Measurements from ENCODE around the gene AGPAT2.

AGPAT2 gene

DNA sequence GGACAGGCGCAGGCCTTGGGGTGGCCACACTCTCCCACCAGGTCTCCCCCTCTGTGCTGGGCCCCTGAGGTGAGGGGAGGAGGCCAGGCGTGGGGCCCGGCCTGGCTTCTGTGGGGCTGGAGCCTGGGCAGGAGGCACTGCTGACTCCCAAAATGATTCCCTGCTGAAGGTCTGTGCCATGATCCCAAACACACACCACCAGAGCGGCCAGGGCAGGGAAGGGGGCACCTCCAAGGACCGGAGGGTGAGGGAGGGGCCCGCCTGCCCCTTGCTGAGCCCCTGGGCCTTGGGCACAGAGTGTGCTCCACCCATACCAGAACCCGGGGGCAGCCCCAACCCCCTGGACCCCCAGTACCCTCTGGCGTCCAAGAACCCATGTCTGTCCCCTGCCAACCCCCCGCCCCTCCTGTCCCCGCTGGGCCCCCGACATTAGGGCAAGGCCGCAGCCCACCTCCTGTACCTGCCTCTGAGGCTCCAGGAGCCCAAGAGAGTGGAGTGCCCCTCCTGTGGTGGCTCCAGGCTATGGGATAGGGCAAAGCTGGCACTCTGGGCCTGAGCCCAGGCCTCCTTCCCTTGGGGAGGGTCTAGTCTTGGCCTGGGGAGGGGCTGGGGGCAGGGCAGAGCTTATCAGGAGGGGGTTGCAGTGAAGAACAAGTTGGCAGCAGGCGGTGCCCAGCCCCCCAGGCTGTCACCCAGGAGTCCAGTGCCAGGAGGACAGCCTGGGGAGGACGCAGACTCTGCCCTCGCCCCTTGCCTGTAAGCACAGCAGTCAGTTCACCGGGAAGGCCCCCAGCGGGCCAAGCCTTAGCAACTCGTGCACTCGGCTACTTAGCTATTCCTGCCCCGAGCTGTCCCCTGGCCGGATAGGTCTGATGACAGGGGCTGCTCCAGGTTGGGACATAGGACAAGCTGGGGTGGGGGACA is 27.1 kb downstream of the AGPAT2 start:
- no peak for DNase-seq

- DNase-seq, result no peak
Measured at GRCh38 chr9:136658849-136659535, 28.3 kb downstream of the AGPAT2 start.

DNA sequence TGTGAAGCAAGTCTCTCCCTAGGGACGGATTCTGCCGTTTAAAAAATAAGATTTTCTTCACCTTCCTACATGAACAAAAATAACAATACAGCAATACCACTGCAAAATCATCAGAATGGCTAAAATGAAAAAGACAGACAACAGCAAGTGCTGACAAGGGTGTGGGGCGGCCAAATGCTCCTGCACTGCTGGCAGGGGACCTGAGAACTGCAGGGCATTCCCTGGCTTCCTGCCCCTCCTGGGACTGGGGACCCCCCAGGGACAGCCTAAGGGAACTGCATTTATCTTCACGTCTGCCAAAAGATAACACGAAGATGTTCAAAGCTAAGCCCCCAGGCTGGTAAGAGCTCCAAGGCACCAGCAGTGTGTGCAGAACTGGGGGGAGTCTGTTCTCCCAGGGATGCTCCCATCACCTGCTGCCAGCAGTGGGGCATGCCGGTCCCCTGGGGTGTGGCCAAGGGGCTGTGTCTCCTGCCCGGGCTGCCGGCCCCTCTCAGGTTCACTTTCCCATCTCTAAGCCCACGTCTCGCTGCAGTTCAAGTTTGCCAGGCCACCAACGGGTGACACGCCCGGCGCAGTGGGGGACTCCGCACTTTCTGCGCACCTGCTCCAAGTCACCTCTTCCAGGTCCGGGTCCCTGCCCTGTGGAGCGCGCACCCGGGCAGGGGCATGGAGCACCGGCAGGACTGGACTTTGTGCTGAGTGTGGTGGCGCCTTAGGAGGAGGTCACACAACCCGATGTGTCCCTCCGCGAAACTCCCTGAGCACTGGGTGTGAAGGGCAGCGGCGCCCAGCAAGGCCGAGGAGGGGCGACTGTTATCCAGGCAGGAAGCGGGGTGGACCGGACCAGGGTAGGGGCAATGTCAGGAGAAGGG is 29.0 kb downstream of the AGPAT2 start:
- DNase-seq, result no peak

DNA sequence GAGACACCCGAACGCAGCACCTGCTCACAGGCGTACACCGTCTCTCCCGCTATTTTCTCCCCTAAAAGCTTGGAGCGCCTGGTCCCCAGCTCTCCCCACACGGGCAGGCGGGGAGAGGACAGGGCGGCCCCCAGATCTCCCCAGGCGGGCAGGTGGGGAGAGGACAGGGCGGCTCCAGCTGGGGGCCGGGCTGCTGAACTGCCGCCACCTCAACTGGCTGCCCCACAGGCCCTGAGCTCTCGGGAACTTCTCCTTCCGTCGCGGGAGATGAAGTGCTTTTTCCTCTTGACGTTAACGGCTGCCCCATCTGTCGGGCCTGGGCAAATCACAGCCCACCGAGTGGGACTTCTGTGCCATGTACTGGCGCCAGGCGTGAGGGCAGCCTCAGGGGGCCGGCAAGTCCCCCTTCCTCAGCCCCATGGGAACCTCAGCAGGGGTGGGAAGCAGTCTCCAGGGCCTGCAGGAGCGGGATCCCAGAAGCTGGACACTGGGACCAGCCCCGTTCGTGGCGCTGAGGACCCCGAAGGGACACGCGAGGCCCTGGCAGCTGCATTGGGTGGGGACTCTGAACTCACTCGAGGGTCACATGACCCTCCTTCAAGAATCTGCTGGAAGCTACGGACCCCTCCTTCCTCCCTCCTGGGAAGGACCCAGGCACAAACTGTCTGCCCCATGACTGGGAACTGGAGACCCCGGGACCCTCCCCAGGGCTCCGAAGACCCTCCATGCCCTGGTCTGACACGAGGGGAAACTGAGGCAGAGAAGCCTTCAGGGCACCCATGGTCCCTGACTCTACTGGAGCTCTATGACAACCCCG is 30.3 kb downstream of the AGPAT2 start:
- DNase-seq, result no peak

- no peak for DNase-seq
Measured at GRCh38 chr9:136656183-136656738, 31.0 kb downstream of the AGPAT2 start.

DNA sequence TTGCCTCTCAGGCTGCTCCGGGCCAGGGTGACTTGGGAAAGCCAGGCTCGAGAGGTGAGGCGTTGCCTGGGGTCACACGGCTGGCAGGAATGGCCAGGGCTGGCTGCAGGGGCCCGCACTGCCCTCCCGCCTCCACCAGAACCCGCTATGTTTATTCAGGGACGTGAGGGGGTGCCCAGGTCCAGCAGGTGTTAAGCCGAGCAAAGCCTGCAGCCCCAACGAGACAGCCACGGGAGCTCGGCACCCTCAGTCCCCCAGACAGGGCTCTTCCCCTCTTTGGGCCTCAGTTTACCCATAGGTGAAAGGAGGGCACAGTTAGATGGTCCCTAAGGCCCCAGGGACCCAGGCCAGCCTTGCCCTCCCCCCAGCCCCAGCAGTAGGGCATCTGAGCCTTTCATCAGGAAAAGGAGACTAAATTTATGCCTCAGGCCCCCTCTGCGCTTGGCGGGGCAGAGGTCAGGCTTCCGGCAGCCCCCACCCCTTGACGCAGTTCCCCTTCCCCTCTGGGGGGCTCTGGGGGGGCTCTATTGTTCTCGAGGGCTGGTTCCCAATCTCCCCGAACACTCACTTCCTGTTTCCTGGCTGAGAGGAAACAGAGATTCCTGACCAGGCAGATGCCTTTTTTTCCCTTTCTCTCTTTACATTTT is 31.6 kb downstream of the AGPAT2 start:
- DNase-seq, result no peak

DNA sequence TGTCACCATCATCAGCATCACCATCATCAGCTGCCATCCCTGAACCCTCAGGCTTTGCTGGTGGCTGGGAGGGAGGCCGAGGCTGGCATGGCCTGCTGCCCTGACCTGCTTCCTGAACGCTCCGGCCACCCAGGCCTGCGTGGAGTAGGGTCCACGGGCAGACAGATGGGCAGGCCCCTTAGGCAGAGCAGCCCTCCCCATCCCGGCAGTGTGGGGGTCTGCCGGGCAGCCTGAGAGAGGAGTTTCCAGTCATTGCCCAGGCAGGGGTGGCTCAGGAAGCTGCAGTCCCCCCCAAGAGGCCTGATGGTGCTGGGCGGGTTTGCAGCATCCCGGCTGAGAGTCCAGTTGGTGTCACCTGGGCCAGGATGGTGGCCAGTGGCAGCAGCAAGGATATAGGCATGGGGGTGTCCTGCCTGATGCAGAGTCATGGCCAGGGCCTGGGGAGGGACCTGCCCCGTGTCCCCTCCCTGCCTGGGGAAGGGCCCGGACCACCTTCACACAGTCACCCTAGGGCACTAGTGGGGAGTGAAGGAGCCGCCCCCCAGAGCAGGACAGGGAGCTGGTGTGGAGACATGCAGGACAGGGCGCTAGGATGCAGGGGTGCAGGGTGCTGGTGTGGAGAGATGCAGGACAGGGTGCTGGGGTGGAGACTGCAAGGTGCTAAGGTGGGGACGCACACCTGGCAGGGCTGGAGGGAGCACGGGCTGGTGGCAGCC is 32.3 kb downstream of the AGPAT2 start:
- DNase-seq, result no peak

DNA sequence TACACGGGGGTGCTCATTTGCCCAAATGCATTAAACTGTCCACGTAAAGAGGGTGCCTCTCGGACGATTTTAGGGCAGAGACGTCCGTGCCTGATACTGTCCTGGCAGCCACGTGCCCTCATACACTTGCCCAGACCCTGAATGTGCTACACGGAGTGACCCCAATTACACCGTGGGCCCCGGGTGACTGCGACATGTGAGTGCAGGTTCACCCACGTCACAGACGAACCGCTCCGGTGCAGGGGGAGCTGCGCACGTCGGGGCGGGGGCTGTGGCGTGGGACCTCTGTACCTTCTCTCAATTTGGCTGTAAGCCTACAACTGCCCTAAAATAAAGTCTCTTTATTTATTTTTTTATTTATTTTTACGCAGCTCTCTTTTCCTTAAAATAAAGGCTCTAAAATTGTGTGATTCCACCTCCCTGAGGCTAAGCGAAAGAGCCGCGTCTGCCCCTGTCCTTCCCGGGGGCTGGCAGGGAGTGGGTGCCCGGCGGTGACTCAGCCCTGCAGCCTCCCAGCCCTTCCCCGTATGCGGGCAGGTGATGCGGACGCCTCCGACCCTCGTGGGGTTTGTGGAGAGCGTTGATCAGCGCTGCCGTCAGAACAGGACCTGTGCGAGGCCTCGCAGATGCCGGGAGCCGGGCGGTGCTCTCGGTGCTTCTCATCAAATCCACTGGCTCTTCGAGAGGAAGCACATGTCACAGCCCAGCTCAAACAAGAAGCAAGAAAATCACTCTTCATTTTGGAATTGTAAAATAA is 33.8 kb downstream of the AGPAT2 start:
- no peak for DNase-seq

DNA sequence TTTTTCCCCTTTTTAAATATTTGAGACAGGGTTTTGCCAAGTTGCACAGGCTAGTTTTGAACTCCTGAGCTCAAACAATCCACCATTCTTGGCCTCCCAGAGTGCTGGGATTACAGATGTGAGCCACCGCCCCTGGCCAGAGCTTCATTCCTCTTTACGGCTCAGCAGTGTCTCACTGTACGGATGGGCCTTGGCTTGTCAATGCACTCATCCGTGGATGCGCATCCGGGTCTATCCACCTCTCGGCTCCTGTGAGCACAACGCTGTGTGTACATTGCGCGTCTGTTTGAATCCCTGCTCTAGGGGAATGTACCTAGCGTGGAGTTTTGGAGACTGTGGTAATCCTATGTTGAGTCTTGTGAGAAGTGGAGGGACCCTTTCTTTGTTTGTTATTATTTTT is 35.4 kb downstream of the AGPAT2 start:
- no peak for DNase-seq

DNA sequence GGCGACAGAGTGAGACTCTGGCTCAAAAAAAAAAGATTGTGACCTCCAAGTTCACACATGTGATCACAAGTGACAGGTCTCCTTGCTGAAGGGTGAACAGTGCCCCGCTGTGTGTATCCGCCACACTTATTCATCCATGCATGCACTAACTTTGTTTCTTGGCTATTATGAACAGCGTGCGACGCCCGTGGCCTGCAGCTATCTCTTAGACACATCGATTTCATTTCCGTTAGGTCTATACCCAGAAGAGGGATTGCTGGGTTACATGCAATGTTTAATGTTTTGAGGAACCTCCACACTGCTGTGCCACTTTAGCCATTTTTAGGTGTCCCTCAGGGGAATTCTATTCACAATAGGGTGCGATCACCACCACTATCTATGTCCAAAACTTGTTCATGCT is 36.6 kb downstream of the AGPAT2 start:
- no peak for DNase-seq

GRCh38 chr9:136650021-136650420 is 37.2 kb downstream of the AGPAT2 start:
- DNase-seq, result no peak

GRCh38 chr9:136648751-136649150 is 38.5 kb downstream of the AGPAT2 start:
- no peak for DNase-seq

- DNase-seq, result no peak
Measured at GRCh38 chr9:136646827-136647711, 40.2 kb downstream of the AGPAT2 start.

GRCh38 chr9:136645903-136646754 is 41.1 kb downstream of the AGPAT2 start:
- DNase-seq, result no peak

DNA sequence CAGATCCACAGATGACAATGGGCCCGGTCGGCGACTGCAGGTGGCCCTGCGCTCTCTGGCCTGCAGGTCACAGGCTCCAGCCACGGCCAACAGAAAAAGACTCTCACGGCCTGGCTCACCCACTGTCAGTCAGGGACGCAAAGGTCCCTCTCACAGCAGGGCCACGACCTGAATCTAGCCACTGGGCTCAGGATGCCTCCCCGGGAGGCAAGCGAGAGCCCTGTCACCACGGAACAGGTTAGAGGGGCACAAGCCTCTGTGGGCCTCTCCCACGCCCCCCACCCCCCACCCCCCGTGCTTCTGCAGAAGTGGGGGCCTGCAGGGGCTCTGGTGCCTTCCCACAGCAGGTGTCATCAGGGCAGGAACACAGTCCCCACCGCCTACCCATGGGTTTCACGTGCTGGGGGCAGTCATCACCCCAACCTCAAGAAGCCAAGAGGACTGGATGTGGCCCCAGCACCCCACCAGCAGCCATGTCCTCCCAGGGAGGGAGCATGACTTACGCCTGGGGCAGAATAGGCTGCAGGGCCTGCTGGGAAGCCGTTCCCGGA is 41.8 kb downstream of the AGPAT2 start:
- no peak for DNase-seq

- peak; percentile 69 to 78 for DNase-seq
Measured at GRCh38 chr9:136644593-136645351, 42.5 kb downstream of the AGPAT2 start.

- DNase-seq, result peak in 1 of 2 donors; percentile 86
Measured at GRCh38 chr9:136644343-136644592, 43.0 kb downstream of the AGPAT2 start.
